Putamen (tissue), 1 donor: ENCODE data around the gene ZFX.
"Not testable (repeated sequence)": the region's sequence is repeated elsewhere in the genome, so short reads cannot be mapped to it uniquely, and the experiment has no call there.

ENCODE experiments used
- DNase-seq: peaks from one replicate; pipeline ENCODE4 v3.0.0-alpha.2; 2016; ENCODE audit warnings: low spot score

ZFX gene

GRCh38 chrX:24153178-24153795, 3.8 kb downstream of the ZFX start:
- DNase-seq: no peak

DNA sequence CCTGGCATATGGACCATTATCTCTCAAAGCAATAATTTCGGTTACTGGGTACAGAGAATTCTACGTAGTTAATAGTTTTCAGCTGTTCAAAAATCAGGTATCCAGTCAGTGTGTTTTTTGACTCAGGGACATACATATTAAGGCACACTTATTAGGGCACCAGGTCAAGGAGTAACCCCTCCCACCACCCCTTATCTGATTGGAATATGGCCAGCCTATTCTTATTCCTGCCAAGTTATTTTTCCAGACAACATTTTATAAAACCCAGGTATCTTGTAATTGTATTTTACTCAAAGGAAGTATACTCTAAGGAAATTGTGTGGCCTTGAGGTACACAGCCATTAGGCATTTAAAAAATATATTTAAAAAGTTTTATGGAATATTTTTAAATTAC, 4.3 kb downstream of the ZFX start:
- no peak for DNase-seq

DNA sequence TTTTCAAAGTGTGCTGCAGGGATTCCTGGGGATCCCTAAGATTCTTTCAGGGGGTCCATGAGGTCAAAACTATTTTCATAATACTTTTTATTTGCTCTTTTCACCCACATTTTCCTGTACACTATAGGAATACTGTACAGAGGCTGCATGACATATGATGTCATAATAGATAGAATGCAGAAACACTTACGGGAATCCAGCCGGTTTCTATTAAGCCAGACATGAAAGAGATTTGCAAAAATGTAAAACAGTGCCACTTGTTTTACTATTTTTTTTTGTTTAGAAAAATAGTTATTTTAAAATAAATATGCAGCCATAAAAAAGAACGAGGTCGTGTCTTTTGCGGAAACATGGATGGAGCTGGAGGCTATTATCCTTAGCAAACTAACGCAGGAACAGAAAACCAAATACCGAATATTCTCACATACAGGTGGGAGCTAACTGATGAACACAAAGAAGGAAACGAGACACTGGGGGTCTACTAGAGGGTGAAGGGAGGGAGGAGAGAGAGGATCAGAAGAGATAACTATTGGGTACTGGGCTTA, 5.0 kb downstream of the ZFX start:
- no peak for DNase-seq

- DNase-seq: not testable (repeated sequence)
Observed at GRCh38 chrX:24155747-24156146, 6.2 kb downstream of the ZFX start.

DNA sequence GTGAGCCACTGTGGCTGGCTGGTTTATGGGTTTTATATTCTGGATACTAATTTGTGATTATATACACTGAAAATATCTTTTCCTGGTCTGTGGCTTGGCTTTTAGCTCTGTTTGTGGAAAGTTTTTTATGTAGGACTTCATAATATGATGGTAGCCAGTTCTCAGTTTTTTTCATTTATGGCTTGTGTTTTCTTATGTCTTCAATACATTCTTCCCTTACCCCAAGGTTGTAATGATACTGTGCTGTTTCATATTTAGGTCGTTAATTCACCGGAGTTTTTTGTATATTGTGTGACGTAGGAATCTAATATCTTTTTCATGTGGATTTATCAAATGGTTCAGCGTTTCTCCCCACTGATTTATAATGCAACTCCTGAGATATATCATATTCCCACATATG, 6.6 kb downstream of the ZFX start:
- no peak for DNase-seq

GRCh38 chrX:24158881-24159280, 9.4 kb downstream of the ZFX start:
- no peak for DNase-seq

GRCh38 chrX:24166078-24166477, 16.5 kb downstream of the ZFX start:
- DNase-seq: no peak

DNA sequence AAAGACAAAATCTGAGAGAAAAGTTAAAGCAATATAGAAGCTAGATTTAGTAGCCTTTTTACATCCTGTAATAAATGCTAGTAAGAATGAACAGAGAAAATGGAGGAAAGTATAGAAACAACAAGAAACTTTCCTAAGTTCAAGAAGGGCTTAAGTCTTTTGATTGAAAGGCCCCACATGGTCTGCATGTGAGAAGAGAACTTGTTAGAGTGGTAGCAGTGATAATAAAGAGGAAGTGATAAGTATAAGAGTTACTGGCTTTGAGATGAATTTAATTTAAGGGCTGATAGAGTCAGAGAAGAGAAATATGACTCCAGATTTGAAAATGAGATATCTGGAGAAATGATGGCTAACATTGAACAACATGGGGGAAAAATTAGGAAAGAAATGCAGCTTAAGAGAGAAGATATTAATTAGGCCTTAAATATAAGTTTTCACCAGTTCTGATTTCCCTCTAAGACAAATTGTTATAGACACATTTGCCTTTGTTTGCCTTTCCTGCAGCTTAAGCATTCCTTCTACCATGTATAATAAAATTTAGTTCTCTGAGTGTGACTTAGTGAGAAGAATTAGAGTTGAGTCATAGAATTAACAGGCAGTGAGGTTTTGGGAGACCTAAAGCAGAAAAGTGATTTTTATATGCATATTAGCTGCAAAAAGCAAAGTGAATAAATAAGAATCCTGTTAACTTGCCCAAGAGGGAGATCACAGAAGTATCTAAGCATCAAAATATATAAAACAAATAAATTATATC, 18.4 kb downstream of the ZFX start:
- DNase-seq: no peak

DNA sequence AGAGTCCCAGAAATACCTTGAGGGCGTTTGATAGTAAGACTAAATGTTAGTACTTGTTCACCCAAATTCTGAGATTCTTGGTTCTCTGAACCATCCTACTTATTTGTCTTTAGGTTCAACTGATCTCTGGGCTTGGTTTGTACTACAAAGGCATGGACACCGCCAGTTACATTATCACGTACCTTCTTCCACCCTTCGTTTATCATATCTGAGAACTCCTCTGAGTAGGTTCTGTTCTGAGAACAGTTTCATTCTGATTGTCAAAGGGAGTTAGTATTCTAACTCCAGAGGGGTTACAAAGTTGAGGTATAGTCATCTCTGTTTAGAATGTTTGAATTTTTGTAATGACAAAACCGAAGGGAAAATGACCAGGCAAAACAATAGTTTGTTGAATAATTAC, 19.3 kb downstream of the ZFX start:
- DNase-seq: no peak

DNA sequence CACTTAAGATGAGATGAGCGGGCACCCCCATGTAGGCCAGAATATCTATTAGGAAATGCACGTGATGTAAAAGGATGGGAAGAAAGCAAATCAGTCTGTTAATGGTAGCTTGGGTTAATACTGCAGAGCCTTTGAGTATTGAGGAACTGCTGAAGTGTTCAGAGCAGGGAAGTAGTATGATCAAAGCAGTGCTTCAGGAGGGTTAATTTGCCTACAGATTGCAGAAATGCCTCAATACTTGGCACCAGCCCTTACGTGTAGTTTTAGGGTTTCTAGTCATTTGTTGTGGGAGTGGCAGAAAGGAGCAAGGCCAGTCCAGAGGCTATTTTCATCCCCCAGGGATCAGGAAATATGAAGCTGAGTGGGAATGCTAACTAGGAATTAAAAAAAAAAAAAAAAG, 19.7 kb downstream of the ZFX start:
- DNase-seq: no peak

DNA sequence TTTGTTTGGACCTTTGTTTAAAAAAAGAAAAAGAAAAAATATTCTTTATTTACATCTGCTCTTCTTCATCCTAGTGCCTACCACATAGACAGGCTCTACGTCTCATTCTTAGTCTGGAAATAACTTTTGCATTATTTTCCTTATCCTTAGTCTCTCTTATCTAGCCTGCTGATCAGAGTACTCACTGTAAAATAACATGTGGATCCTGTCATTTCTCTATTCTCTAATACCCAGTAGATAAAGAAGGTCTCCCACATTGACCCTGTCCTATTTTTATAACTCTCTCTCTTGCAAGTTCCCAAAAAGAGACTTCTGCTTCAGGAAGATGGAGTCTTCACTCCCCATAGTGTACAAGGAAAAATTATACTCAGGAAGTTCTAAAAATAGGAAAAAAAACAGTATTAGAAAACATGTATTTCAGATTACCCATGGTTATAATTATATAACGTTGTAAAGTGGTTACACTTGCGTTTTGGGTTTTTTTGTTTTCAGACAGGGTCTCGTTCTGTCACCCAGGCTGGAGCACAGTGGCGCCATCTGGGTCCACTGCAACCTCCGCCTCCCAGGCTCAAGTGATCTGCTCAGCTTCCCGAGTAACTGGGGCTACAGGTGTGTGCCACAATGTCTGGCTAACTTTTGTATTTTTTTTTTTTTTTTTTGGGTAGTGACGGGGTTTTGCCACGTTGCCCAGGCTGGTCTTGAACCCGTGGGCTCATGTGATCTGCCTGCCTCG, 23.8 kb downstream of the ZFX start:
- DNase-seq: no peak

- no peak for DNase-seq
Observed at GRCh38 chrX:24175276-24175675, 25.7 kb downstream of the ZFX start.

- DNase-seq: no peak
Observed at GRCh38 chrX:24178441-24178840, 28.9 kb downstream of the ZFX start.

GRCh38 chrX:24184018-24184417, 34.5 kb downstream of the ZFX start:
- no peak for DNase-seq

DNA sequence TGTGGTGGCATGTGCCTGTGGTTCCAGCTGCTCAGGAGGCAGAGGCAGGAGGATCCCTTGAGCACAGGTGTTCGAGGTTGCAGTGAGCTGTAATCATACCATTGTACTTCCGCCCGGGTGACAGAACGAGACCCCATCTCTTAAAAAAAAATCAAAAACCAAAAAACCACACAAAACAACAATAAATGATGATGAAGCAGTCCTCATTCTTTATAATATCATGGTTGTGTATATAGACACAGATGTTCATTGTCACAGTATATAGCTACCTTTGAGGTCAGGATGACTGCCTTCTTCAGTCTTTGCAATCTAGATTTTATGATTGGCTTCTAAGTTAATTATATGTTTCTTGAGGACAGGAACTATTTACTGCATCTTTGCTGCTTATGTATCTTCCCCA, 37.0 kb downstream of the ZFX start:
- no peak for DNase-seq

DNA sequence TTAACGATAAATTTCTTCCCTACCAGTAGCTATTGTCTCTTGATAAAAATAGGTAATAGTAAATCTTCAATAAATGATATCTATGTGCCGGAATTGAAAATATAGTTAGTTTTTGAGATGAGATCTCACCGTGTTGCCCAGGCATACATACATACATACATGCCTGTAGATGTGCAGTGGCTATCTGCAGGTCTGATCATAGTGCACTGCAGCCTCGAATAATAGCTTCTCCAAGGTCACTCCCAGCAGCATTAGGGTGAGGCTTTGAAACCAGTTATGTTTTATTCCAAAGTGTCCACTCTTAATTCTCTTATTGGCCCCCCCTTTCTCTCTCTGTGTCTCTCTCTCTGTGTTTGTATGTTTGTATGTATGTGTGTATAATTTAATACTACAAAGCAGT, 37.5 kb downstream of the ZFX start:
- DNase-seq: no peak

- DNase-seq: no peak
Observed at GRCh38 chrX:24189490-24189889, 40.0 kb downstream of the ZFX start.

GRCh38 chrX:24190500-24191156, 41.1 kb downstream of the ZFX start:
- DNase-seq: no peak

- DNase-seq: no peak
Observed at GRCh38 chrX:24196509-24196908, 47.0 kb downstream of the ZFX start.

- DNase-seq: no peak
Observed at GRCh38 chrX:24198101-24198500, 48.6 kb downstream of the ZFX start.

GRCh38 chrX:24200133-24200532, 50.6 kb downstream of the ZFX start:
- DNase-seq: no peak

- DNase-seq: no peak
Observed at GRCh38 chrX:24201216-24201615, 51.7 kb downstream of the ZFX start.
